Muscle of leg (tissue), 11 donors: ENCODE measurements around the gene ERCC5. TPM values are rescaled to one million over a fixed set of nuclear protein-coding genes. Genes with fewer than 3 reads are reported as not detected.

ENCODE experiments used
- DNase-seq: peaks from one replicate; pipeline ENCODE4 v3.0.0; 2013
- H3K27ac ChIP-seq: one replicate; pipeline ENCODE4 v1.5.1; 2013; ENCODE audit warnings: mild to moderate bottlenecking, low read length, control low read depth
- H3K27me3 ChIP-seq: one replicate; pipeline ENCODE4 v1.6.1; 2013; ENCODE audit warnings: low read length; ENCODE audit not compliant: control insufficient read depth, insufficient read depth
- H3K36me3 ChIP-seq: one replicate; pipeline ENCODE4 v1.6.1; 2013; ENCODE audit warnings: low read length; ENCODE audit not compliant: control insufficient read depth, insufficient read depth
- H3K4me1 ChIP-seq: one replicate; pipeline ENCODE4 v1.6.1; 2013; ENCODE audit warnings: low read length; ENCODE audit not compliant: control insufficient read depth, insufficient read depth
- H3K4me3 ChIP-seq: one replicate; pipeline ENCODE4 v1.5.1; 2013; ENCODE audit warnings: low read length, control low read depth
- H3K9me3 ChIP-seq: replicated peaks from 2 replicates; pipeline ENCODE4 v1.6.1; 2013; ENCODE audit warnings: low read depth, low read length; ENCODE audit not compliant: control insufficient read depth
- WGBS: methylation state at CpG from one replicate; pipeline ENCODE4 v1.1.5; 2013; ENCODE audit warnings: missing lambda C conversion rate; ENCODE audit not compliant: insufficient coverage; 5-methylcytosine and 5-hydroxymethylcytosine counted together
- polyA plus RNA-seq, 8 donors: library from polyadenylated mRNA; unstranded; fragments of 120-200 nt; gene quantifications; one replicate each; pipeline versions ENCODE4 v1.2.1 to v1.2.3, GENCODE V29; 2013; ENCODE audit warnings: inconsistent platforms in 1 of 8, low replicate concordance in 1 of 8; ENCODE audit not compliant: insufficient read length in 8 of 8, insufficient read depth in 1 of 8
- total RNA-seq: library from RNA; stranded (reverse); fragments of 120-200 nt; gene quantifications from one replicate; pipeline ENCODE4 v1.2.4, GENCODE V29; 2013

ERCC5 gene
- total and polyA plus RNA-seq, 9 donors, result 34.1 to 47.4 (median 39.5) TPM

- no peak overlapping the region for H3K4me3 ChIP-seq
- DNase-seq, result peak; percentile 42
- H3K4me1 ChIP-seq, result peaks cover 5% of the 10 kb centered on the region
- peaks cover 66% of the 10 kb centered on the region for H3K36me3 ChIP-seq
- H3K9me3 ChIP-seq, result peaks cover 2% of the 10 kb centered on the region
- WGBS, result 83% methylated on average over 12 of the region's 13 CpGs
- no peaks in the 10 kb centered on the region for H3K27me3 ChIP-seq
- no peak overlapping the region for H3K27ac ChIP-seq
Measured at GRCh38 chr13:102862624-102863210, 16.9 kb downstream of the ERCC5 start.

- H3K4me3 ChIP-seq, result no peak overlapping the region
- DNase-seq, result no peak
- 75% methylated on average over 2 of the region's 4 CpGs for WGBS
- H3K4me1 ChIP-seq, result peaks cover 5% of the 10 kb centered on the region
- H3K36me3 ChIP-seq, result peaks cover 69% of the 10 kb centered on the region
- no peak overlapping the region for H3K27ac ChIP-seq
- peaks cover 2% of the 10 kb centered on the region for H3K9me3 ChIP-seq
- H3K27me3 ChIP-seq, result no peaks in the 10 kb centered on the region
Measured at GRCh38 chr13:102863590-102863989, 17.8 kb downstream of the ERCC5 start.

- Histone ChIP-seq H3K27ac (no peak overlapping the region), H3K27me3 (no peaks in the 10 kb centered on the region), H3K9me3 (peaks cover 2% of the 10 kb centered on the region), H3K36me3 (peaks cover 54% of the 10 kb centered on the region), H3K4me3 (no peak overlapping the region), H3K4me1 (peaks cover 2% of the 10 kb centered on the region)
- no peak for DNase-seq
- WGBS, result no CpG with 5 or more reads among the region's 5 CpGs
Measured at GRCh38 chr13:102868366-102868936, 22.6 kb downstream of the ERCC5 start.

GRCh38 chr13:102869948-102870676 is 24.3 kb downstream of the ERCC5 start:
- Histone ChIP-seq H3K4me1 (no peaks in the 10 kb centered on the region), H3K27ac (no peak overlapping the region), H3K9me3 (no peaks in the 10 kb centered on the region), H3K36me3 (peaks cover 43% of the 10 kb centered on the region), H3K27me3 (no peaks in the 10 kb centered on the region), H3K4me3 (no peak overlapping the region)
- WGBS, result 85% methylated on average over 2 of the region's 5 CpGs
- no peak for DNase-seq

- DNase-seq, result peak; percentile 61
- Histone ChIP-seq H3K4me1 (no peaks in the 10 kb centered on the region), H3K4me3 (no peak overlapping the region), H3K36me3 (peaks cover 46% of the 10 kb centered on the region), H3K27ac (no peak overlapping the region), H3K9me3 (no peaks in the 10 kb centered on the region), H3K27me3 (no peaks in the 10 kb centered on the region)
- WGBS, result 45% methylated on average over 15 of the region's 22 CpGs
Measured at GRCh38 chr13:102870677-102871415, 25.0 kb downstream of the ERCC5 start.

- H3K36me3 ChIP-seq, result peaks cover 43% of the 10 kb centered on the region
- no CpG with 5 or more reads among the region's 7 CpGs for WGBS
- no peaks in the 10 kb centered on the region for H3K4me1 ChIP-seq
- H3K9me3 ChIP-seq, result no peaks in the 10 kb centered on the region
- DNase-seq, result no peak
- H3K27ac ChIP-seq, result no peak overlapping the region
- no peaks in the 10 kb centered on the region for H3K27me3 ChIP-seq
- H3K4me3 ChIP-seq, result no peak overlapping the region
Measured at GRCh38 chr13:102872131-102872530, 26.3 kb downstream of the ERCC5 start.

- Histone ChIP-seq H3K36me3 (peaks cover 39% of the 10 kb centered on the region), H3K27me3 (no peaks in the 10 kb centered on the region), H3K9me3 (no peaks in the 10 kb centered on the region), H3K4me1 (no peaks in the 10 kb centered on the region), H3K27ac (no peak overlapping the region), H3K4me3 (no peak overlapping the region)
- WGBS, result no CpG with 5 or more reads among the region's 1 CpG
- DNase-seq, result no peak
Measured at GRCh38 chr13:102872531-102872930, 26.7 kb downstream of the ERCC5 start.

- Histone ChIP-seq H3K27ac (no peak overlapping the region), H3K27me3 (no peaks in the 10 kb centered on the region), H3K9me3 (no peaks in the 10 kb centered on the region), H3K4me3 (no peak overlapping the region), H3K36me3 (peaks cover 32% of the 10 kb centered on the region), H3K4me1 (no peaks in the 10 kb centered on the region)
- no peak for DNase-seq
- WGBS, result no CpG with 5 or more reads among the region's 3 CpGs
Measured at GRCh38 chr13:102873653-102874052, 27.8 kb downstream of the ERCC5 start.

GRCh38 chr13:102875256-102875655 is 29.4 kb downstream of the ERCC5 start:
- no peaks in the 10 kb centered on the region for H3K27me3 ChIP-seq
- H3K4me3 ChIP-seq, result no peak overlapping the region
- DNase-seq, result no peak
- no peak overlapping the region for H3K27ac ChIP-seq
- WGBS, result 89% methylated on average over 2 of the region's 4 CpGs
- H3K9me3 ChIP-seq, result no peaks in the 10 kb centered on the region
- H3K36me3 ChIP-seq, result peaks cover 27% of the 10 kb centered on the region
- H3K4me1 ChIP-seq, result no peaks in the 10 kb centered on the region

GRCh38 chr13:102877303-102877702 is 31.5 kb downstream of the ERCC5 start:
- no peak overlapping the region for H3K4me3 ChIP-seq
- H3K4me1 ChIP-seq, result no peaks in the 10 kb centered on the region
- H3K27me3 ChIP-seq, result no peaks in the 10 kb centered on the region
- H3K27ac ChIP-seq, result no peak overlapping the region
- peak; percentile 28 for DNase-seq
- WGBS, result no CpG with 5 or more reads among the region's 1 CpG
- H3K36me3 ChIP-seq, result peaks cover 20% of the 10 kb centered on the region
- no peaks in the 10 kb centered on the region for H3K9me3 ChIP-seq
